Esophagus muscularis mucosa (tissue), 4 donors: ENCODE results near the gene STOX1. TPM values are rescaled to one million over a fixed set of nuclear protein-coding genes. Genes with fewer than 3 reads are reported as not detected.

ENCODE experiments used
- small RNA-seq, 3 donors: library from RNA; depleted of rRNA; stranded (forward); fragments of <200 nt; gene quantifications; one replicate each; pipeline ENCODE3, GENCODE V24; 2016
- total RNA-seq, 4 donors: library from RNA; depleted of rRNA; stranded (reverse); fragments of >200 nt; gene quantifications; one replicate each; pipeline versions ENCODE4 v1.1.0 to v1.2.1, GENCODE V29; 2016

Gene STOX1
- total RNA-seq, 4 donors from 2014 or later: 3.0 to 13.6 (median 10.0) TPM

Small RNA genes lying within 50 kb of the gene (small RNA-seq; reads per million reads assigned to genes)
- 0 reads per million in 3 donors for gene RNU6-571P
- 0 reads per million in 3 donors for gene RNU6-697P

Other genes starting within 250 kb of the STOX1 start
- gene CCAR1, start 106.3 kb upstream of the STOX1 start, total RNA-seq: 10 to 100 TPM; 28.5 to 44.4 (median 35.5) TPM
- gene DDX50, start 73.8 kb downstream of the STOX1 start, total RNA-seq: 10 to 100 TPM; 33.0 to 49.6 (median 47.4) TPM
- gene DDX21, start 128.6 kb downstream of the STOX1 start, total RNA-seq: 10 to 100 TPM; 26.5 to 98.9 (median 30.8) TPM
- gene KIFBP, start 161.3 kb downstream of the STOX1 start, total RNA-seq: 10 to 100 TPM; 29.1 to 46.8 (median 38.2) TPM